Prostate gland (tissue), 2 donors: ENCODE data around the gene PTRH2. TPM values are rescaled to one million over a fixed set of nuclear protein-coding genes. Genes with fewer than 3 reads are reported as not detected.

Source experiments
- DNase-seq: peaks from one replicate; pipeline ENCODE4 v3.0.0-alpha.2; 2019; ENCODE audit warnings: low spot score
- H3K27ac ChIP-seq, 2 donors: fragments of 200-600 bp; sonication (generic); 2 replicates each; pipeline ENCODE4 v1.5.1; 2017 to 2019
- H3K27me3 ChIP-seq: fragments of 200-600 bp; sonication (generic); replicated peaks from 2 replicates; pipeline ENCODE4 v1.5.1; 2019; ENCODE audit not compliant: insufficient read depth
- H3K36me3 ChIP-seq, 2 donors: fragments of 200-600 bp; sonication (generic); 1 replicate in 1 of 2; 2 replicates in 1 of 2; pipeline versions ENCODE4 v1.5.1 to v1.8.1; 2017 to 2019
- H3K4me1 ChIP-seq: fragments of 200-600 bp; sonication (generic); replicated peaks from 2 replicates; pipeline ENCODE4 v1.5.1; 2019
- H3K4me3 ChIP-seq, 2 donors: fragments of 200-600 bp; sonication (generic); 2 replicates each; pipeline ENCODE4 v1.5.1; 2017 to 2019
- H3K9me3 ChIP-seq: fragments of 200-600 bp; sonication (generic); 2 replicates; pipeline ENCODE4 v1.5.1; 2017
- POLR2A ChIP-seq: fragments of 450-650 bp; IDR thresholded peaks from one replicate; pipeline ENCODE4 v1.6.1; 2016; ENCODE audit warnings: antibody characterized with exemption, mild to moderate bottlenecking
- POLR2AphosphoS5 ChIP-seq: sonication (generic); formaldehyde crosslinking; IDR thresholded peaks from one replicate; pipeline ENCODE4 v1.6.1; 2017; ENCODE audit warnings: antibody characterized with exemption
- WGBS: methylation state at CpG from one replicate; pipeline ENCODE4 v1.1.5; 2018; 5-methylcytosine and 5-hydroxymethylcytosine counted together
- intact Hi-C: fragments of 100-400 bp; cut with DNase I; formaldehyde crosslinking; loops from one replicate; pipeline ENCODE4 v1.14.2; 2022
- total RNA-seq, 2 donors: library from RNA; depleted of rRNA; stranded (reverse); fragments of >200 nt; gene quantifications; one replicate each; pipeline ENCODE4 v1.1.0, GENCODE V29; 2016
- TF ChIP-seq, protein P1 (sequence below), 4 experiments: fragments of 200-600 bp in 2 of 4; fragments of 450-650 bp in 2 of 4; sonication (generic) in 2 of 4; IDR thresholded peaks; 1 replicate in 3 of 4; 2 replicates in 1 of 4; pipeline ENCODE4 v1.5.1; 2016 to 2019; ENCODE audit warnings: antibody characterized with exemption in 4 of 4, mild to moderate bottlenecking in 2 of 4, moderate library complexity in 2 of 4

Gene PTRH2
- total RNA-seq, 2 donors from 2014 or later: 29.1 to 38.3 TPM

DNA sequence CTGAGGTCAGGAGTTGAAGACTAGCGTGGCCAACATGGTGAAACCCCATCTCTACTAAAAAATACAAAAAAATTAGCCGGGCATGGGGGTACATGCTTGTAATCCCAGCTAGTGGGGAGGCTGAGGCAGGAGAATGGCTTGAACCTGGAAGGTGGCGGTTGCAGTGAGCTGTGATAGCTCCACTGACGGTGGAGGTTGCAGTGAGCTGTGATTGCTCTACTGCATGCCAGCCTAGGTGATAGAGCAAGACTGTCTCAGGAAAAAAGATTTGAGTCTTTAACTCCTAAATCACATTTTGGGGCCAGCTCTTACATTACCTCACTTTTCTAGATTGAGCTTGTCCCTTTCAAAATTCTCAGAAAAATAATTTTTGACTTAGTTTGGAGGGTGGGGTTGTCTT lies 15.4 kb upstream of the PTRH2 start:
- 88% methylated on average over 4 of the region's 4 CpGs for whole genome bisulfite sequencing
- H3K4me1 ChIP-seq: no peaks in the 10 kb centered on the region
- intact Hi-C loops: no loop called here
- H3K4me3 ChIP-seq: no peak overlapping the region
- H3K27ac ChIP-seq: no peak overlapping the region
- no peaks in the 10 kb centered on the region for H3K36me3 ChIP-seq
- no peaks in the 10 kb centered on the region for H3K9me3 ChIP-seq
- H3K27me3 ChIP-seq: no peaks in the 10 kb centered on the region
- TF ChIP-seq POLR2A (no peak), POLR2AphosphoS5 (no peak)
- TF ChIP-seq, protein P1, sequence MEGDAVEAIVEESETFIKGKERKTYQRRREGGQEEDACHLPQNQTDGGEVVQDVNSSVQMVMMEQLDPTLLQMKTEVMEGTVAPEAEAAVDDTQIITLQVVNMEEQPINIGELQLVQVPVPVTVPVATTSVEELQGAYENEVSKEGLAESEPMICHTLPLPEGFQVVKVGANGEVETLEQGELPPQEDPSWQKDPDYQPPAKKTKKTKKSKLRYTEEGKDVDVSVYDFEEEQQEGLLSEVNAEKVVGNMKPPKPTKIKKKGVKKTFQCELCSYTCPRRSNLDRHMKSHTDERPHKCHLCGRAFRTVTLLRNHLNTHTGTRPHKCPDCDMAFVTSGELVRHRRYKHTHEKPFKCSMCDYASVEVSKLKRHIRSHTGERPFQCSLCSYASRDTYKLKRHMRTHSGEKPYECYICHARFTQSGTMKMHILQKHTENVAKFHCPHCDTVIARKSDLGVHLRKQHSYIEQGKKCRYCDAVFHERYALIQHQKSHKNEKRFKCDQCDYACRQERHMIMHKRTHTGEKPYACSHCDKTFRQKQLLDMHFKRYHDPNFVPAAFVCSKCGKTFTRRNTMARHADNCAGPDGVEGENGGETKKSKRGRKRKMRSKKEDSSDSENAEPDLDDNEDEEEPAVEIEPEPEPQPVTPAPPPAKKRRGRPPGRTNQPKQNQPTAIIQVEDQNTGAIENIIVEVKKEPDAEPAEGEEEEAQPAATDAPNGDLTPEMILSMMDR (IDR thresholded peaks at IDR 0.05): no peak
- DNase-seq: no peak

DNA sequence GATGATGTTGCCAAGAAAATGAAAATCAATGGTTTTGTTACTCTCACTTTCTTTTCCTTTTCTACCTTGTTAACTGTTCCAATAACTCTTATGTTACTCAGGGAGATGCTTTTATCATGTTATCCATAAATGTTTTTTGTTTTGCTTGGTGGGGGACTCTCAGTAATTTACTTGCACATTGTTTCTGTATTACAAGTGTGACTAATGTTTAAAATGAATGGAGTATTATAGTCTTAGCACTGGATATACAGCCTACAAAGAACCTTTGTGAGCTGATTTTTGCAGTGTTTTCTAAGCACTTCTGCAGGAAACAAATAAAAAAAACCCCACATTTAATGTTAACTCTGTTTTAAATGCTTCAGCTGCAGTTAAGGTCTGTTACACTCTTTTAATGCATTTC lies 12.3 kb upstream of the PTRH2 start:
- no peak for DNase-seq
- H3K36me3 ChIP-seq: no peaks in the 10 kb centered on the region
- no peaks in the 10 kb centered on the region for H3K27me3 ChIP-seq
- intact Hi-C loops: no loop called here
- no peaks in the 10 kb centered on the region for H3K9me3 ChIP-seq
- H3K4me3 ChIP-seq: no peak overlapping the region
- no peak for TF ChIP-seq POLR2AphosphoS5
- TF ChIP-seq, protein P1 (IDR thresholded peaks at IDR 0.05): no peak
- TF ChIP-seq POLR2A: no peak
- no peaks in the 10 kb centered on the region for H3K4me1 ChIP-seq
- H3K27ac ChIP-seq: no peak overlapping the region

DNA sequence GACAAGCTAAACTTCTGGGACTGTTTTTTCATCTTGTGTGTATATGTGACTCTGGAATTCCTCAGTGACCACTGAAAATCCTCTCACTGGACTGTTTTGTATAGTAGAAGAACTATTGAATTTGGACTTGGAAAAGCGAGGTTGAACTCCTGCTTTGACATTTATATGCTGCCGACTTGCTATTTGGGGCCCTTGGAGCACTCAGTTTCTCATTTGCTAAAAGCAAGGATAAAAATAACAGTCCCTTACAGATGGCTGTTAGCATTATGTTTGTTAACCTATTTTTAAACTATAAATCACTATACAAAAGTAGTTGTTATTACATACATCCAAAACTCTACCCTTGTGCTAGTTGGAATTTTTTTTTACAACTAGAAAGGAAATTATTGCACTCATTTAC lies 9.2 kb upstream of the PTRH2 start:
- TF ChIP-seq POLR2AphosphoS5: no peak
- TF ChIP-seq, protein P1 (IDR thresholded peaks at IDR 0.05): no peak
- TF ChIP-seq POLR2A: no peak
- intact Hi-C loops: no loop called here
- H3K36me3 ChIP-seq: no peaks in the 10 kb centered on the region
- no peaks in the 10 kb centered on the region for H3K9me3 ChIP-seq
- H3K27ac ChIP-seq: no peak overlapping the region
- 60% methylated on average over 2 of the region's 2 CpGs for WGBS
- H3K4me3 ChIP-seq: no peak overlapping the region
- no peaks in the 10 kb centered on the region for H3K27me3 ChIP-seq
- H3K4me1 ChIP-seq: no peaks in the 10 kb centered on the region
- no peak for DNase-seq

DNA sequence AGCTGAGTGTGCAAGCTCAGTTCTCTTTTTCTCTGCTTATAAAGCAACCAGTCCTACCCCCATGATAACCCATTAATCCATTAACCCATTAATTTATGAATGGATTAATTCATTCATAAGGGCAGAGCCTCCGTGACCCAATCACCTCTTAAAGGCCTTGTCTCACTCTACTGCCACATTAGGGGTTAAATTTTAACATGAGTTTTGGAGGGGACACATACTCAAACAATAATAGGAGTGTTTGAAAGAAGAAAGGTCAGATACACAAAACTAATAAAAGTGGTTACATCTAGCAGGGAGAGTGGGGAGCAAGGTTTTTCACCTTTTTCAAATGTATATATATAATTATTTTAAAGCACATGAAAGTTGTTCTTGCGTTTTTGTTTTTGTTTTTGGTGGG lies 7.0 kb upstream of the PTRH2 start:
- DNase-seq: no peak
- Histone ChIP-seq H3K27ac (no peak overlapping the region), H3K4me1 (no peaks in the 10 kb centered on the region), H3K4me3 (no peak overlapping the region), H3K9me3 (no peaks in the 10 kb centered on the region), H3K36me3 (no peaks in the 10 kb centered on the region), H3K27me3 (no peaks in the 10 kb centered on the region)
- intact Hi-C loops: no loop called here
- TF ChIP-seq POLR2AphosphoS5 (no peak), POLR2A (no peak)
- TF ChIP-seq, protein P1 (IDR thresholded peaks at IDR 0.05): no peak
- WGBS: 89% methylated on average over 2 of the region's 2 CpGs

DNA sequence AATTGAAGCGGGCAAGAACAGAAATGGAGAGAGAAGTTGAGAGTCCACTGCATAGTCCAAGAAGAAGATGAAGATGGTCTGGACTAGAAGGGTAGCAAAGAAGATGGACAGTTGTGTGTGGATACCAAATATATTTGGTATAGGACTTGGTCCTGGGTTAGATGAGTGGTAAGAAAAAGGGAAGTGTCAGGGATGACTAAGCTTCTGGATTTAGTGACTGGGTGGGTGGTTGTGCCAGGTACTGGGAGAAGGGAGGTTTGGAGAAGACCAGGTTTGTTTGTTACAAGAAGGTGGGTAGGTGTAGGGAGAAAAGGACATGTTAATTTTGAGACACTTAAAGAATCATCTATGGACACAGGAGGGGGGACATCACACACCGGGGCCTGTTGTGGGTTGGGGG lies 5.6 kb upstream of the PTRH2 start:
- intact Hi-C loops: no loop called here
- H3K9me3 ChIP-seq: no peaks in the 10 kb centered on the region
- no peaks in the 10 kb centered on the region for H3K36me3 ChIP-seq
- H3K4me1 ChIP-seq: no peaks in the 10 kb centered on the region
- H3K4me3 ChIP-seq: no peak overlapping the region
- WGBS: 93% methylated on average over 2 of the region's 2 CpGs
- no peak overlapping the region for H3K27ac ChIP-seq
- H3K27me3 ChIP-seq: no peaks in the 10 kb centered on the region
- DNase-seq: no peak
- TF ChIP-seq, protein P1 (IDR thresholded peaks at IDR 0.05): no peak
- no peak for TF ChIP-seq POLR2A
- no peak for TF ChIP-seq POLR2AphosphoS5
